Measurements from ENCODE around the gene EP400. TPM values are rescaled to one million over a fixed set of nuclear protein-coding genes. Genes with fewer than 3 reads are reported as not detected.

Gene EP400
- total RNA-seq, 2 experiments from 2014 or later: 39.9 to 45.5 TPM

DNA sequence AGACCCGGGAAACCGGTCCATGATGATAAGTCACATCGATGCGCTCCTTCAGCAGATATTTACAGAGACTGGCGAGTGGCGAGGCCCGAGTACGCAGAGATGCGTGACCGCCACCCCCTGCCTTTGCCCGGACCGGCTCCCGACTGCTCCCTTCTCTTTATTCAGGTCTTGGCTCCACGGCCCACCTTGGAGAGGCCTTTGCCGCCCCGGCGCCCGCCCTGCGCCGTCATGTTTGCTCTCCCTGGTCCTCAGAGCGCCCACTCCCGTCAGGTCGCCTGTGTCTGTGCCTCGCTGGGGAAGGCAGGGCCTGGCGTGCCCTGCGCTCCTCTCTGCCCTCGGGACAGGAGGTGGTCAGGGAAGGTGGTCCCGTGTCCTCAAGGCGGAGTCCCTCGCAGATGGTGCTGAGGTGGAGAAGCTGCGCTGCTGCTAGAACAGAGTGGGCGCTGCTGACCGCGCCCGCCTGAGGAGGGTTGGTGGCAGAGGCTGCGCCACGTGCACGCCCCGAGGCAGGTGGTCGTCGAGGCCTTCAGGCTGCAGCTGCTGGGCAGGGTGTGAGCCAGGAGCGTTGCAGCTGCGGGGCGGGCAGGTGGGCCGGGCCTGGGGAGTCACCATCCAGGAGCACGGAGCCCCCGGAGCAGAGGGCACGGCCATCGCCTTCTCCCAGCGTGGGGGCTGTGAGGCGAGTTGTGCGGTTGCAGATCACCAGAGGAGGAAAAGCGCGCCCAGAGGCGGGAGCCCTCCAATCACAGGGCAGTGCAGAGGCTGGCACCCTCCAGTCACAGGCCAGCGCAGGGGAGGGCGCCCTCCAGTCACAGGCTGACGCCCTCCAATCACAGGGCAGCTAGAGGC lies 167.2 kb downstream of the EP400 start:
- CTCF ChIA-PET: no interaction called here
- intact Hi-C loops (cut with micrococcal nuclease): no loop called here
- H3K4me1 Mint-ChIP-seq (ENCODE audit: low read depth): no peaks in the 10 kb centered on the region
- peaks cover 14% of the 10 kb centered on the region for H3K36me3 Mint-ChIP-seq
- no peak overlapping the region for H3K27ac Mint-ChIP-seq
- no peaks in the 10 kb centered on the region for H3K9me3 Mint-ChIP-seq
- H3K27me3 Mint-ChIP-seq: no peaks in the 10 kb centered on the region
- DNase-seq: no peak
- POLR2A ChIA-PET: no interaction called here
- no peak overlapping the region for H3K4me3 Mint-ChIP-seq

DNA sequence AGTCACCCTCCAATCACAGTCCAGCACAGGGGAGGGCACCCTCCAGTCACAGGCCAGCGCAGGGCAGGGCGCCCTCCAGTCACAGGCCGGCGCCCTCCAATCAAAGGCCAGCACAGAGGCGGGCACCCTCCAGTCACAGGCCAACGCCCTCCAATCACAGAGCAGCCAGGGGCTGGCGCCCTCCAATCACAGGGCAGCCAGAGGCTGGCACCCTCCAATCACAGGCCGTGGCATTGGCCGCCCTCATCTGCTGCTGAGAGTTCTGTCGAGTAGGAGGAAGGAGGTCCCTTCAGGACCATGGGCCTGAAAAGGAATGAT lies 167.8 kb downstream of the EP400 start:
- POLR2A ChIA-PET: no interaction called here
- intact Hi-C loops (cut with micrococcal nuclease): no loop called here
- Mint-ChIP-seq H3K27ac (no peak overlapping the region), H3K4me3 (no peak overlapping the region), H3K4me1 (ENCODE audit: low read depth) (no peaks in the 10 kb centered on the region), H3K27me3 (no peaks in the 10 kb centered on the region), H3K36me3 (peaks cover 16% of the 10 kb centered on the region), H3K9me3 (no peaks in the 10 kb centered on the region)
- CTCF ChIA-PET: no interaction called here
- DNase-seq: no peak

DNA sequence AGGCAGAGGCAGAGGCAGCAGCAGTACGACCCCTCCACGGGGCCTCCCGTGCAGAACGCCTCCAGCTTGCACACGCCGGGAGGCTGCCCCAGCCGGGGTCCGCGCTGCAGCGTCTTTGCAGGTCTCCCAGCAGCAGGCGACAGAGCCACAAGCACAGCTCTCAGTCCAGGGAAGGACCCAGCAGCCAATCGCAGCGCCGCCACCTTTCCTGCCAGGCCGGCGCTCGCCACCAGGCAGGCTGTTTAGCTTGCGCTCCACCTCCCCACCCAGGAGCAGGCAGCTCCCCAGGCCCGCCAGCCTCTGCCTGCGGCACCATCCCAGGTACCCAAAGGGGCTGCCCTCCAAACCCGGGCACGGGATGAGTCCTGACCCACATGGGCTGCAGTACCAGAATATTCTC lies 169.1 kb downstream of the EP400 start:
- DNase-seq: no peak
- peaks cover 16% of the 10 kb centered on the region for H3K36me3 Mint-ChIP-seq
- no peak overlapping the region for H3K4me3 Mint-ChIP-seq
- H3K27ac Mint-ChIP-seq: no peak overlapping the region
- no peaks in the 10 kb centered on the region for H3K9me3 Mint-ChIP-seq
- no peaks in the 10 kb centered on the region for H3K27me3 Mint-ChIP-seq
- H3K4me1 Mint-ChIP-seq (ENCODE audit: low read depth): no peaks in the 10 kb centered on the region
- ChIA-PET CTCF (no interaction called here), POLR2A (no interaction called here)
- intact Hi-C loops (cut with micrococcal nuclease): no loop called here

DNA sequence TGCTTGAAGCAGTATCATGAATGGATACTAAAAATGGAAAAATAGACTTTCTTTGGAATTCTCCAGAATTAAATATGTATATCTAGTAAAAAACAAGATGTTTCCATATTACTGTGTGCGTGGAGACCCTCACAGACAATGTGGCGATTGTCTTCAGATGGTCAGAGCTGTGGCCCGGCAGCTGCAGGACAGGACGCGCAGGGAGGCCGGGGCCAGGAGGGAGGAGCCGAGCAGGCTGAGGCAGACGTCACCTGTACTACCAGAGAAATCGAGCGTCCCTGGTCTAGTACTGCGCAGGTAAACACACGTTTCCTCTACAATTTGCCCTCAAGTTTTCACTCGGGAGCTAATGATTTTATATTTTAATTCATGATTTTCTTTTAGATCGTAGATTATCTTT lies 171.5 kb downstream of the EP400 start:
- DNase-seq: no peak
- ChIA-PET POLR2A (no interaction called here), CTCF (no interaction called here)
- Mint-ChIP-seq H3K4me1 (ENCODE audit: low read depth) (no peaks in the 10 kb centered on the region), H3K27me3 (no peaks in the 10 kb centered on the region), H3K36me3 (peaks cover 32% of the 10 kb centered on the region), H3K27ac (no peak overlapping the region), H3K9me3 (no peaks in the 10 kb centered on the region), H3K4me3 (no peak overlapping the region)
- intact Hi-C loops (cut with micrococcal nuclease): no loop called here

DNA sequence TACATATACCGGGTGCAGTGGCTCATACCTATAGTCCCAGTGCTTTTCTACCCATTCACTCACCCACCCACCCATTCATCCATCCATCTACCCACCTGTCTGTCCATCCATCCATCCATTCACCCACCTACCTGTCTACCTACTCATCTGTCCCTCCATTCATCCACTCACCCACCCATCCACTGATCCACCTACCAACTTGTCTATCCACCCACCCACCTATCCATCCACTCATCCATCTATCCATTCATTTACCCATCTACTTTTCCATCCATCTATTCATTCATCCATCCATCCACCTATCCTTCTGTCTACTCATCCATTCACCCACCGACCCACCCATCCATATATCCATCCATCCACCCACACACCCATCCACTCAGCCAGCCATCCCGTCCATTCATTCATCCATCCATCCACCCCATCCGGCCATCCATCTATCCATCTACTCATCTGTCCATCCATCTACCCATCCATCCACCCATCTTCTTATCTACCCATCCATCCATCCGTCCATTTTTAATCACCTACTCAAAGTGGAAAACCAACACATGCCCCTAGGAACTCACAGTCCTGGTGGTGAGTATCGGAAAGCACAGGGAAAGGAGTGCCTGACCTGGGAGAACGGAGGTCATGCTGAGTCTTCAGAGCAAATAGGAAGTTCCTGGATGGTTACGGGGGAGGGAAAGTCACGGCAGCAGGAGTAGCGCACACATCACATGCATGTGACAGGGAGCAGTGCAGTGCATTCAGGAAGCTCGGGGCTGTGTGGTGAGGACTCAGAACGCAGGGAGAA lies 174.4 kb downstream of the EP400 start:
- intact Hi-C loops (cut with micrococcal nuclease): no loop called here
- POLR2A ChIA-PET: no interaction called here

DNA sequence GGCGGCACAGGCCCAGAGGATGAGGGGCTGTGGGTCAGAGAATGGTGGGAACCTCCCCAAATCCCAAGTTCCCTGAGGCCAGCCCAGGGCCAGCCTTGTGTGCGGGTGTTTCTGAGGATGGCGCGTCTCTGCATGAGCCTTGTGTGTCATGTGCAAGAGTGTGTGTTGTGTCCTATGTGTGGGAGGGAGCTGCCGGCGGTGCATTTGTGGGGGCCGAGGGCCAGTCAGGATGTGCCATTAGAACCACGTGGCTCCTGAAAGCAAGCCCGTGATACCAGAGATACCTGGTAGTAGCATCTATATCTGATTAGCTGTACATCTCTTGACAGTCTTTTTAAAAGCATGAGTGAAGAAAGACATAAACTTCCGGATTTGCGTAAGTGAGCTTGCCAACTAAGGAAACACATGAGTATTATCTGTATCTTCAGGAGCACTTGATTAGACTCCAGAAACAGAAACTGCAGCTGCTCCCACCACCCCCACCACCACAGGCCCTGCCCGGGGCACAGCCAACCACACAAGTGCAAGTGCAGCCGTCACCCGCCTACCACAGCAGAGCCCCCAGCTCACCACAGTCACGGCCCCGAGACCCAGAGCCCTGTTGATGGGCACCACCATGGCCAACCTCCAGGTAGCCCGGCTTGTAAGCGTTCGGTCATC lies 175.2 kb downstream of the EP400 start:
- Mint-ChIP-seq H3K27me3 (no peaks in the 10 kb centered on the region), H3K27ac (no peak overlapping the region), H3K9me3 (peaks cover 12% of the 10 kb centered on the region), H3K4me3 (no peak overlapping the region), H3K36me3 (peaks cover 59% of the 10 kb centered on the region), H3K4me1 (ENCODE audit: low read depth) (no peaks in the 10 kb centered on the region)
- intact Hi-C loops (cut with micrococcal nuclease): no loop called here
- CTCF ChIA-PET: interaction anchor here (0.6 kb wide), 1 partner anchor 452 kb away, joined by 3 read pairs; no protein-coding TSS in a partner anchor
- no peak for DNase-seq
- POLR2A ChIA-PET: no interaction called here

More for the DNA sequence above, 174.4 kb downstream of the EP400 start:
- H3K4me1 Mint-ChIP-seq (ENCODE audit: low read depth): no peaks in the 10 kb centered on the region
- H3K4me3 Mint-ChIP-seq: no peak overlapping the region
- H3K27me3 Mint-ChIP-seq: no peaks in the 10 kb centered on the region
- H3K9me3 Mint-ChIP-seq: peaks cover 12% of the 10 kb centered on the region
- H3K27ac Mint-ChIP-seq: no peak overlapping the region
- CTCF ChIA-PET: no interaction called here
- H3K36me3 Mint-ChIP-seq: peaks cover 58% of the 10 kb centered on the region
- DNase-seq: no peak

DNA sequence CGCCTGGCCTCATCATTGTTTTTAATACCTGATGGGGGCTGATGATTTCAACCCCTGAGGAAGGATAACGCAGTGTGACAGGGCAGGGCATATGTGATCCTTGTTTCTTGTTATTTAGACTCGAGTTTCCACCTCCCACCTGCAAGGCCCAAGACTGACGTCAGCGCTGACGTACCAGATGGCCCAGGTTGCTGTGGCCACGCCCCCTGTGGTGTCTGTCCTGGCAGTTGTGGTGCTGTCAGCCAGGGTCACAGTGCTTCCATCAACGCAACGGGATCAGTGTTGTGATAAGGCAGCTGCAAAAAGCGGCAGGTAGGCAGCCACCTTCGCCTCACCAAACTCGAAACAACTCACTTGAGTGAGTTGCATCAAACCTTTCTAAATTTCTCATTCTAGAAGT lies 176.0 kb downstream of the EP400 start:
- Mint-ChIP-seq H3K4me1 (ENCODE audit: low read depth) (no peaks in the 10 kb centered on the region), H3K36me3 (peaks cover 57% of the 10 kb centered on the region), H3K4me3 (no peak overlapping the region), H3K27me3 (no peaks in the 10 kb centered on the region), H3K27ac (no peak overlapping the region), H3K9me3 (peaks cover 12% of the 10 kb centered on the region)
- ChIA-PET CTCF (interaction anchor here (0.6 kb wide), 1 partner anchor 451 kb away, joined by 3 read pairs; no protein-coding TSS in a partner anchor), POLR2A (no interaction called here)
- no peak for DNase-seq
- intact Hi-C loops (cut with micrococcal nuclease): no loop called here

DNA sequence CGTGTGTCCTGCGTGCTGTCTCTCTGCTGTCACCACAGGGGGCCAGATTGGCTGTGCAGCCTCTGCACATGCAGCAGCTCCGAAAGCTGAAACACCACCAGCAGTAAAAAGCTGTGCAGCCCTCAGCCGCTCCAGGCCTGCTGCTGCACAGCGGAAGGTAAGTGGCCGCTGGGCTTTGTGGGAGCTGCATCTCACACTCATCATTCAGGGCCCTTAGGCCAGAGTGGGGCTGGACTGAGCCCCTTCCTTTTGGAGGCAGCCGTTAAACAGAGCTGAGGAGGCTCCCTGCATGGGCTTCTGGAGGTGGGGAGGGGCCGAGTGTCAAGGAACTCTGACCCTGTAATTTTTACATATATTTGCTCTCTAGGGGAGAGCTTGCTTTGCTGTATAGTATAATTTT lies 177.3 kb downstream of the EP400 start:
- Mint-ChIP-seq H3K9me3 (peaks cover 12% of the 10 kb centered on the region), H3K27ac (no peak overlapping the region), H3K4me1 (ENCODE audit: low read depth) (no peaks in the 10 kb centered on the region), H3K36me3 (peaks cover 55% of the 10 kb centered on the region), H3K4me3 (no peak overlapping the region), H3K27me3 (no peaks in the 10 kb centered on the region)
- ChIA-PET CTCF (no interaction called here), POLR2A (no interaction called here)
- DNase-seq: no peak
- intact Hi-C loops (cut with micrococcal nuclease): no loop called here

DNA sequence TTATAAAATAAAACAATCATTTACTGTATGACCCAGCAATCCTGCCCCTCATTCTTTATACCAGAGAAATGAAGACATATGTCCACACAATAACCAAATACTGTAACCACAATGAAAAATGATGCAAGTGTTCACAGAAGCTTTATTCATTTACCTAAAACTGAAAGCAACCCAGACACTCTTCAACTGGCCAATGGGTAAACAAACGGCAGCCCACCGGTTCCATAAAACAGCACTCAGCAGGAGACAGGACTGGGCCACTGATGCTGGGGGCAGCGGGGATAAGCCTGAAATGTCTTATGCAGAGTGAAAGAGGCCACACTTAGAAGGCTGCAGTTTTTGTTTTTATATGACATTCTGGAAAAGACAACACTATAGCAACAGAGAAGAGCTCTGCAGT lies 179.3 kb downstream of the EP400 start:
- POLR2A ChIA-PET: no interaction called here
- H3K9me3 Mint-ChIP-seq: peaks cover 12% of the 10 kb centered on the region

DNA sequence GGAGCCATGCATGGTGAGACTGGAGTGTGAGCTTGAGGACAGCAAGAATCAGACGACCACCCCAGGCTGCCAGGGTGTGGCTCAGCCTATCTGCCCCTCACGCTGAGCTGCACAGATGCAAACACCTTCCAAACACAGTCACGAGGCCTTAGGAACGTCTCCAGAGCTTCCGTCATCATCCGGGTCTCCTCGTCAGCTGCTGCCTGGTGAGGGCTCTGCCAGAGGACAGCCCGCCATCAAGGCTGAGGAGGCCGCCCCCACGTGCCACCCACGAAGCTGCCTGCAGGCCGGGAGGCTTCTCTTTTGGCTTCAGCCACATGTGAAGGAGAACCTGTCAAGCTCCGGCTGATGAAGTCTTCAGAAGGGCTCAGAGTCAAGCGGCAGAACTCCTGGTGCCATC lies 180.9 kb downstream of the EP400 start:
- intact Hi-C loops (cut with micrococcal nuclease): no loop called here
- POLR2A ChIA-PET: no interaction called here
- H3K27me3 Mint-ChIP-seq: no peaks in the 10 kb centered on the region
- no peak overlapping the region for H3K27ac Mint-ChIP-seq
- CTCF ChIA-PET: no interaction called here
- no peak overlapping the region for H3K4me3 Mint-ChIP-seq
- H3K4me1 Mint-ChIP-seq (ENCODE audit: low read depth): no peaks in the 10 kb centered on the region
- peaks cover 37% of the 10 kb centered on the region for H3K36me3 Mint-ChIP-seq
- no peak for DNase-seq
- H3K9me3 Mint-ChIP-seq: peaks cover 12% of the 10 kb centered on the region

More for the DNA sequence above, 179.3 kb downstream of the EP400 start:
- Mint-ChIP-seq H3K4me3 (no peak overlapping the region), H3K27me3 (no peaks in the 10 kb centered on the region), H3K27ac (no peak overlapping the region), H3K4me1 (ENCODE audit: low read depth) (no peaks in the 10 kb centered on the region), H3K36me3 (peaks cover 50% of the 10 kb centered on the region)
- intact Hi-C loops (cut with micrococcal nuclease): no loop called here
- no peak for DNase-seq
- CTCF ChIA-PET: interaction anchor here (1.0 kb wide), 1 partner anchor 11 kb away, joined by 3 read pairs; no protein-coding TSS in a partner anchor
